IPS-18c (cell line): ENCODE measurements around the gene CIDEA.

Experiments
- H3K4me3 ChIP-seq: 2 replicates; pipeline ENCODE4 v1.7.0; 2013; ENCODE audit warnings: low read depth, mild to moderate bottlenecking, low read length, moderate library complexity; ENCODE audit not compliant: insufficient read depth
- H3K9me3 ChIP-seq: one replicate; pipeline ENCODE4 v1.6.1; 2013; ENCODE audit warnings: mild to moderate bottlenecking, low read length, moderate library complexity; ENCODE audit not compliant: control insufficient read depth, insufficient read depth

CIDEA gene

DNA sequence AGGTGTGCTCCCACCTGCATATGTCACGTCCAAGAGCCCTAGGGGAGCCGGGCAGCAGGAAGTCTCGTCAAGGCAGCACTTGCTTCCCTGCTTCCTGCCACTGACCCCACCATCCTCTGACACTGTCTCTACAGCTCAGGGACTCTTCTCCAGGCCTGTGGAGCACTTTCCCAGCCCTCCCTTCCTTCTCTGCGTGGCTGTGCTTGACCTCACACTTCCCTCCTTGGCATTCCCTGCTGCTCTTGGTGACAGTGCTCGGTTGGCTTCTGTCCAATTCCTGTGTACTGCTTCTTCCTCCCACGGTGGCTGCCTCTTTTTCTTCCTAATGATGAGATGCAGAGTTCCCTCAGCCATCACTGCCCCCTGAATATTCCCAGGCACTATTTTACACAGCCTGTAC, 2.8 kb downstream of the CIDEA start:
- Histone ChIP-seq H3K9me3 (no peaks in the 10 kb centered on the region), H3K4me3 (no peak overlapping the region)

DNA sequence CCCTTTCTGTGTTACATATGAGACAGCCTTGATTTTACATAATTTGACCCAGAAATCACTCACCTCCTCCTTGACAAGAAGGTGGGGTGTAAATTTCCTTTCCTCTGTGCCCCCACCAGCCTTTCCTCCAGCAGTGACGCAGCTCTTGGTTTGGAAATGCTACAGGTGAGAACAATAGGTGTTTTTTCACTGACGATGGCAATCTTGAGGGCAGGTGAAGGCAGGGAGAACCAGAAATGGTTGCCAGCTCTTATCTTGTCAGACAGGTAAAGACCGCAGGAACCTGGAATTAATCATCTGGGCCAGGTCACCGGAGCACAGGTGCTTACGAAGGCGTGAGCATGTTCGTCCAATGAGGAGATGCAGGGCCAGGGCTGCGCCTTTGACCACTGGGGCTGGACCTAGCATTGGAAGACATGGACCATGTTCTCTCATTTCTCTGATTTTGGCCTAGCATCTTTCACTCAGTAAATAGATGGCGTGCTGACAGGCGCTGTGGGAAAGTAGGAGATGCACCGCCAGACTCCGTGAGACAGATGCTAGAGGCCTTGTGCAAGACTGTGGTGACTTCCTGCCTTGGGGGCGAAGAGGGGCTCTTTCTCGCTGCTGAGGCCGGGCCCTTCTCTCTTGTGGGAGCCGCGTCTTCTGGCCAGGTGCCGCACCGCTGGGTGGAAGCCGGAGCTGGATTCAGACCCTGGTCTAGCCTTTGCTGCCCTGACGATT, 4.0 kb downstream of the CIDEA start:
- Histone ChIP-seq H3K4me3 (no peak overlapping the region), H3K9me3 (no peaks in the 10 kb centered on the region)

DNA sequence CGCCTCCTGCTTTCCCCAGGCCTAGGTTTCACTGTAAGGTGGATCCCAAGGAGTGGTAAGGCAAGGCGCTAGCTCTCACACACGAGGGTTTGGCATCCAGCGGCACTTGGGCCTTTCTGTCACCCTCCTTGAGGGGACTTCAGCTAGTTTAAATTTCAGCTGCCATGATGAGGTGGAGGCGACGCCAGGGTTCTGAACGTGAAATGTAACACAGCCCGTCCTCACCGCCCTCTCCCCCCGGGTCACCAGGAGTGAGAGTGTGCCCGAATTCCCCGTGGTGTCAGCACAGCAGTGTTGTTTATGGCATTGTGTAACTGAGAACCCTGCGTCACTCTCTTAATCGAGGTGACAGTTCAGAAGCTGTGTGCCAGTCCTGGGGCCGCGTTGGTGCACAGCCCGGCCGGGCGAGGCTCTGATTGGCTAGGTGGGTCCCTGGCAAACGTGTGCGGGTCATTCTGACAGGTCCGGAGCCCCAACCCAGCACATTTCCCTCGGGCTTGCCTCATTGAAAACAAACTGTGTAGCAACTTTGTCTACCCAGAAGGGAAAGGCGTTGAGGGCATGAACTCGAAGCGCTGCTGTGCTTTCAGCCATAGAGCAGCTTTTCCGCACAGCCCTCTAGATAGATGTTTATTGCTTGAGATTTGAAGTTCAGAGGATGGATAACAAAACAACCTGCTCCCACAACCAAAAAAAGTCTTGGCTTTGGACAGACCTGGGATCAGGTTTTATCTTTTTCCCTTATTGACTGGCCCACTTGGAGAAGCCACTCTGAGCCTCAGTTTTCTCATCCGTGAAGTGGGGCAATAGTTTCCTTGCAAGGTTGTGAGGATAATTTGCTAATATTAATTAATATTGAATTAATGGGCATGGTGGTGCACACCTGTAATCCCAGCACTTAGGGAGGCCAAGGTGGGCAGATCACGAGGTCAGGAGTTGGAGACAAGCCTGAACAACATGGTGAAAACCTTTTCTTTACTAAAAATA, 4.9 kb downstream of the CIDEA start:
- H3K9me3 ChIP-seq = no peaks in the 10 kb centered on the region
- H3K4me3 ChIP-seq = no peak overlapping the region

DNA sequence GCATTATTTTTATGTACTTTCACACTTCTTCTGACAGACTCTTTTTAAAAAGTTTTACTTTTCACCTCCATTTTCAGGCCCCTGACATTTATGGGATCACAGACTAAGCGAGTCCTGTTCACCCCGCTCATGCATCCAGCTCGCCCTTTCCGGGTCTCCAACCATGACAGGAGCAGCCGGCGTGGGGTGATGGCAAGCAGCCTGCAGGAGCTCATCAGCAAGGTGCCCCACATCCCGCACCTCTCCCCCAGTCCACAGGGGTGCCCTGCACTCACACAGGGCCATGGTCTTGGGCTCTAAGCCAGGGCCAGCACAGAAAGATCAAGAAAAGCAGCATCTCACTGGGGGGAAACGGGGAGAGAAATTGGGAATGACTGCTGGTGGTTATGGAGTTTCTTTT, 8.6 kb downstream of the CIDEA start:
- Histone ChIP-seq H3K9me3 (no peaks in the 10 kb centered on the region), H3K4me3 (no peak overlapping the region)

DNA sequence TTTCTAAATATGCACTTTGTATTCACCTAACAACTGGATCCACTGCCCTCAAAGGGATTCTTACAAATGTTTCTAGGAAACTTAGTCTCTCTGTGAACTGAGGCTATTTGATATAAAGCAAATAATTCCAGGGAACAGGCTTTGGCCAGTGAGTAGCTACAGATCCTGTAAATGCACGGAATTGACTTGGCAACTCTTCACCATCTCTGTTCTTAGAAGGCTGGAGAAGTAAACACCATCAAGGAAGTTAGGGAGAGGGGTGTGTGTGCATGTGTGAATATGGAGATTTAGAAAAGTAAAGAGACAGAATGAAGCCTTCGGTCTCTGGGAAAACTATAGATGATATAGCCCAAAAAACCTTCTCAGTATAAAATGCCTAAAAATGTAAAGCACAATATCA, 10.7 kb downstream of the CIDEA start:
- Histone ChIP-seq H3K9me3 (no peaks in the 10 kb centered on the region), H3K4me3 (no peak overlapping the region)

DNA sequence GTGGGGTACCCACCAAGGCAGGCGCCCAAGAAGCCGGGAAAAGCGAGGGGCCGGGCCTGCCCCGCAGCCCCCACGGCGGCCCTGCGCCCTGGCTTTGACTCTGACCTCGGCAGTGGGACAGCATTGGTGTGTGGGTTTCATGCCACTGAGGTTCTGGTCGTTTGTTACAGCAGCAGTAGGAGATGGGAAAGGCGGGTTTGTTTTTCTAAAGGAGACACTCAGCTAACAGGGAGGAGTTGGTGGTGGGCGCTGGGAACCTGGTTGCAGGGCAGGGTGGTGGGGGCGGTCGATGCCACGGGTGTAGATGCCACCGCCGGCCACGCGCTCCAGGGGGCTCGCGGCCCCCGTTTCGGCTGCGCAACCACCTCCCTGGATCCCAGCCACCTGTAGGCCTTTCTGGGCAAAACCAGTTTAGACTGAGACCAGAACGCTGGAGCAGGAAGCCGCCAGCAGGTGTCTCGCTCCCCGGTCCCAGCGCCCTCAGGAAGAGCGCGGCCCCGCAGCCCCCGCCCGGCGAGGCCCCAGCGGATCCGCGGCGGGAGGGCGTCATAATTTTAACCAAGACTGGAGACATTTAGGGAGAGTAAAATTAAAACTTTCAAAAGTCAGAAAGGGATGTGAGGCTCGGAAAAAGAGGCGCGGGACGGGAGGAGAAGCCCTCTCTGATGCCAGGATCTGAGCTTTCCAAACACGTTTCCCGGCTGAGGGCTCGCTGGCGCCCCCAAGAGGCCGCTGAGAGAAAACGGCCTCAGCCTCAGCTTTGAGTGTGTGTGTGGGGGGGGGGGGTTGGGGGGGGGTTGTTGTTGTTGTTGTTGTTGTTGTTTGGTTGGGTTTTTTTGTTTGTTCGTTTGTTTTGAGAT, 17.4 kb downstream of the CIDEA start:
- no peaks in the 10 kb centered on the region for H3K9me3 ChIP-seq

DNA sequence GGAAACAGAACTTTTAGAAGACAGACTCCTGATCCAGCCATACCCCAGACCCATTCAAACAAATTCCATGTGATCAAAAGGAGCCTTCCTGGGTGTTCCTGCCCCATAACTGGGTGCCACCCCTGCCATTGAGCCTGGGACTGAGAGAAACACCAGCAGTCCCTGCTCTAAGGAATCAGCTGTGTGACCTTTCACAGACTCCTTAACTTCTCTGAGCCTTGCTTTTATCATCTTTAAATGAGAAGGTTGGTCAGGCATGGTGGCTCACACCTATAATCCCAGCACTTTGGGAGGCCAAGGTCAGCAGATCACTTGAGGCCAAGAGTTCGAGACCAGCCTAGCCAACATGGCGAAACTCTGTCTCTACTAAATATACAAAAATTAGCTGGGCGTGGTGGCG, 20.6 kb downstream of the CIDEA start:
- no peaks in the 10 kb centered on the region for H3K9me3 ChIP-seq
- H3K4me3 ChIP-seq = no peak overlapping the region

More for the DNA sequence above, 17.4 kb downstream of the CIDEA start:
- peak overlapping the region; percentile 59 for H3K4me3 ChIP-seq

DNA sequence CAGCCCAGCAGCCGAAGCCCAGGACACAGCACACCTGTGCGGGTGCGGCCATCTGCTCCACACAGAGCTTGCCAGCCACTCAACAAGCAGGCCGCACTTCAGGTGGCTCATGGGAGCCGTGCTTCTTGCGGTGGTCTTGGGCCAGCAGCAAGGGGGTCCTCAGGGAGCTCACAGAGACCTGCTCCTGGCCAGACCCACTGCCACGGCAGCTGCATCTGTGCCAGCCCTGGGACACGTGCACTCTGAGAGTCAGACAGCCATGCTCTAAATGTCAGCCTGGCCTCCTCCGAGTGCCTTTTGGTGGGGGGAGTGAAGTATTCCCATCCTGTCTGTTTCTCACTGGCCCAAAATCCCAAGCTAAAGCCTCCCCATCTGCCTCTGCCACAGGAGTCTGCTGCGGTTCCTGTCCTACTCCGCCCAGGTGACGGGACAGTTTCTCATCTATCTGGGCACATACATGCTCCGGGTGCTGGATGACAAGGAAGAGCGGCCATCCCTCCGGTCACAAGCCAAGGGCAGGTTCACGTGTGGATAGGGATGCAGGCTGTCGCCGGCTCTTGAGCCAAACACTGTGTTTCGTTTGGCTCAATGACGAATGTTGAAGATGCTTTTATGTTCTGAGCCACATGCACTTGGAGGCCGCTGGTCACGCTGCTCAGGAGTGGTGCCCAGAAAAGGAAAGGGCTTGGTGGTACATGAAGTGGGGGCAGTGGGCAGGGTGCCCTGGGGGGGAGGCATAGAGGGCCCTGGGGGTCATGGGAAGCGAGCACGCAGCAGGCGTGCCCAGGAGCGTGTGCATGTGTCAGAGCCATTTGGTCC, 22.8 kb downstream of the CIDEA start:
- Histone ChIP-seq H3K4me3 (no peak overlapping the region), H3K9me3 (no peaks in the 10 kb centered on the region)

DNA sequence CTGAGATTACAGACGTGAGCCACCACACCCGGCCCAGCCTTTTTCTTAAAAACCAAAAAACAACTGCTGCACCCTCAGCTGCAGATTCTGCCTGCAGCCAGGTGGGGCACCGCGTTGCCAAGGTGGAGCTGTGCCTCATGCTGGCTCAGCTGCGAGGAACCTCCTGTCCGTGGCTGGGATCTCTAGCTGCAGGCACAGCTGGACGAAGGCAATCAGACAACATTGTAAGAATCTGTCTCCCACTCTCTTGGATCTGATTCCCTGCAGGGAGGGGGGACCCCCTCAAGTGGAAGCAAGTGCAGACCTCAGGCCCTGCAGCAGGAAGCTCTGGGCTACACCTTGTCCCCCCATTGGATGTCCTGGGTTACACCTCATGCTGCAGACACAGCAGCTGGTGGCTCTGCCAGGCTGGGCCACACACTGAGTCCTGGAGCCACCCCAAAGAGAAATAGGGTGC, 24.1 kb downstream of the CIDEA start:
- Histone ChIP-seq H3K9me3 (no peaks in the 10 kb centered on the region), H3K4me3 (no peak overlapping the region)

DNA sequence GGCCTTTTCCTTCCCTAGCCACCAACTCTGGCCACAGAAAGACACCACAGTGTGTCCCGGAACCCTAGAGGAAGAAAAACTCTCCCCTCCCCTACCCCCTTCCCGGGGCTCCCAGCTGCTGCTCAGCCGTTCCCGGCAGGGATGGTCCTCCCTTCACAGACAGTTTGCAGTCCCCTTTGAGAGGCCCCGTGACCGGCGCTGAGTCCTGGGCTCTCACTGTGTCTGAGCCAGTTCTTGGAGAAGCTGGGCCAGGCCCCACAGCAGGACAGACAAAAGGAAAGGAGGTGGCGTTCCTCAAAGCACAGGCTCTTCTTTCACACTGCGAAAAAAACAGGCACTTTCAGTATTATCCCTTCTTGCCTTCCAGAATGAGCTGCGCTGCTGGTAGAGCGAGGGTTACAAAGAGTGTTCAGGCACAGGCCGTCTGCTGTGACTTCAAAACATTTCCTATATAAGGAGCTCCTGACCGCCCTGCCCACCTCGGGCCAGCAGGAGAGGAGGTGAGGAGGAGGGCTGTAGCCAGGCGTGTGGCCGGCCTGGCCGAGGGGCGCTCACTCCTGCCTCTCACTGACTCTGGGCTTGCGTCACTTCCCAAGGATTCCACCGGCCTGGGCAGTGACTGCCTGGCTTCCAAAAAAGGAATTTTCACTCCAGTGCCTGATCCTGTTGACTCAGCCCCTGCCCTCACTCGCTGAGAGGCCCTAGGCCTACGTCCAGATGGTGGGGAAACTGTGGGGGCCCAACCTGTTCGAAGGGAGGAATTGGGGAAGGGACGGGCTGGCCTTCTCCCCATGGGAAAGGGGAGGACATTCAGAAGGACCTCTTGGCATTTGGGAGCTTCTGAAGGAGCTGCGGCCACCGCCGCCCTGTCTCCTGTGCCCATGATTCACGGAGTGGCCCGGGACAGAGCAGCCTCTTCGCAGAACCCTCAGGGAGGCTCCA, 24.9 kb downstream of the CIDEA start:
- H3K9me3 ChIP-seq = no peaks in the 10 kb centered on the region
- no peak overlapping the region for H3K4me3 ChIP-seq

DNA sequence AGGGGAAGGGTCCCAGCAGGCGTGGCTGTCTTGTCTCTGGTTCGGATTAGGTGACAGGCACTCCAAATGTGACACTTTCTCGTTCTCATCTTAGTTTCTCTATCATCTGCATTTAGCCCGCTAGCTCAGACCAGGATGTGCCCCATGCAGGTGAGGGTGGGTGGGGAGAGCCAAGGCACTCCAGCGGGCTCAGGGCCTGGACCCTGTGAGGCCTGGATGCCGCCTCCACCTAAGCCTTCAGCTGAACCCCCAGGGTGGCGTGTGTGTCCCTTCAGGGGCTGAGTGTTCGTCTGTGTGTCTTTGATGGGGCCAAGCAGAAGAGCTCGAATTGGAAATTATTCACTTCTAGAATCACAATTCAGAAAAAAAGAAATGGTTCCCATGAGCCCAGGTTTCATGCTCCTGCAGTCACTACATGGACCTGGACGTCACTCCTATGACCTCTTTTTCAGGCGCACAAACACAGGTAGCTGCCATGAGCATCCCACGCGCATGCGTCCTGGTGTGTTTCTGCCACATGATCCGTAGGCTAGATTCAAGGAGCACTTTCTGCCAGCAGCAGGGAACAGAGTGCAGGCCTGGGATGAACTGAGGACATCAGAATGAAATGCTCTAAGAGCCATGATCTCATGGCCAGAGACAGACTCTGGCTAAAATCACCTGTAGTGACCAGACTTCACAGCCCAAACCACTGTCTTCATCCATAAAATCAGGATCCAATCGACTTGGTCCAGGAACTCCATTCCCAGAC, 25.8 kb downstream of the CIDEA start:
- no peaks in the 10 kb centered on the region for H3K9me3 ChIP-seq
- no peak overlapping the region for H3K4me3 ChIP-seq

DNA sequence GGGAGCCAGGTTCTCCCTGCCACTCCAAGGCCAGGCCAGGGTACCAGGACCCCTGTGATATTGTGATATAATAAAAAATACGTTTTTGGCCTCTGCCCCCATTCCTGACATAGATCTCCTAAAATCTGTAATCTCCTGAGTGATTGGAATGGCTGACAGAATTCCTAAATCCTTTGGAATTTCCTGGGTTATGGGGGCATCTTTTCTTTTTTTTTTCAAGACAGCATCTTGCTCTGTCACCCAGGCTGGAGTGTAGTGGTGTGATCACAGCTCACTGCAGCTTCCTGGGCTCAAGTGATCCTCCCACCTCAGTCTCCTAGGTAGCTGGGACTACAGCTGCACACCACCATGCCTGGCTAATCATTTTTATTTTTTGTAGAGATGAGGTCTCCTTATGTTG, 27.7 kb downstream of the CIDEA start:
- H3K4me3 ChIP-seq = no peak overlapping the region
- H3K9me3 ChIP-seq = no peaks in the 10 kb centered on the region

DNA sequence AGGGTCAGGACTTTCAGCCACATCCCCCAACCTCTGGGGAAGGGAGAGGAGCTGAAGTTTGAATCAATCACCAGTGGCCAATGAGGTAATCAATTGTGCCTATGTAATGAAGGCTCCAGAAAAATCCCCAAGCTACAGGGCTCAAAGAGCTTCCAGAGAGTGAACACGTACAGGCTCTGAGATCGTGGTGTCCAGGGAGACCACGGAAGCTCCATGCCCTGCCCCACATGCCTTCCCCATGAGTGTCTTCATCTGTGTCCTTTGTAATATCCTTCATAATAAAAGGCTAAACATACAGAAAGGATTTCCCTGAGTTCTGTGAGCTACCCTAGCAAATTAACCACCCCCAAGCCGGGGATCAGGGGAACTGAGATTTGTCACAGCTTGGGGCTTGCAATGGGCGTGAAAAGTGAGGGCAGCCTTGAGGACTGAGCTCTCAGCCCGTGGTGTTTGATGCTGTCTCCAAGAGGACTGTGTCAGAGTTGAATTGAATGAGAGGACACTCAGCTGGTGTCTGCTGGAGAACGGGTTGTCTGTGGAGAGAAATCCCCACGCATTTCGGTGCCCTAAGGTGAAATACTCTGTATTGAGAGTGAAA, 28.4 kb downstream of the CIDEA start:
- H3K4me3 ChIP-seq = no peak overlapping the region

DNA sequence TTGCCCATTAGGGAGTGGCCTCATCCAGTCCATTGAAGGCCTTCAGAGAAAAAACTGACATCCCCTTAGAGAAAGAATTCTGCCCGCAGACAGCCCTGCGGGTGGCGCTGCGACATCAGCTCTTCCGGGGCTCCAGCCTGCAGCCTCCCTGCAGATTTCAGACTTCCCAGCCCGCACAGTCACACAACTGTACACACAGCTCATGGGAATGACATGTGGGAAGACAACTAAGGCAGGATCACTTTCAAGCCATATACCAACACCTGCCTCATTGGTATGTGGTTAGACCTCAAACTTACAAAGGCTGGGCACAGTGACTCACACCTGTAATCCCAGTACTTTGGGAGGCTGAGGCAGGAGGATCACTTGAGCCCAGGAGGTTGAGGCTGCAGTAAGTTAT, 29.1 kb downstream of the CIDEA start:
- Histone ChIP-seq H3K4me3 (no peak overlapping the region), H3K9me3 (no peaks in the 10 kb centered on the region)

More for the DNA sequence above, 28.4 kb downstream of the CIDEA start:
- H3K9me3 ChIP-seq = no peaks in the 10 kb centered on the region

DNA sequence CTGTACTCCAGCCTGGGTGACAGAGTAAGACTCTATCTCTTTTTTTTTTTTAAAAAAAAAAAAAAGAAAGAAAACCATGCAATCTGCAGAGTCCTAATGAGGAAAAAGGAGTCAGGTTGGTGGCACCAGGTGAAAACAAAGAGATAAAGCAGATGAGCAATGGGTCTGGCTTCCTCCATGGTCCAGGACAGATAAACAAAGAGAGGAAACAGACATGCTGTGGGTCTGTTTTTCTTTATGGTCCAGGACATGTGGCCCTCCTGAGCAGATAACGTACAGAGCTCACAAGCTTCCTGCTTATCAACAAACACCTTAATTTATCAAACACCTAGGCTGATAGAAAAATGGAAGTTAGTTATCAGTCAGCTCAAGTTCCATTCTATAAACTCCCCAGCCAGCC, 29.5 kb downstream of the CIDEA start:
- H3K9me3 ChIP-seq = no peaks in the 10 kb centered on the region
- H3K4me3 ChIP-seq = no peak overlapping the region
